NCI-H128 (cell line): ENCODE measurements around the gene KCNMA1.

ENCODE experiments used
- DNase-seq: peaks from one replicate; lab custom pipeline; 2025; ENCODE audit not compliant: unreplicated experiment; lab: John Stamatoyannopoulos, UW

Gene KCNMA1

DNA sequence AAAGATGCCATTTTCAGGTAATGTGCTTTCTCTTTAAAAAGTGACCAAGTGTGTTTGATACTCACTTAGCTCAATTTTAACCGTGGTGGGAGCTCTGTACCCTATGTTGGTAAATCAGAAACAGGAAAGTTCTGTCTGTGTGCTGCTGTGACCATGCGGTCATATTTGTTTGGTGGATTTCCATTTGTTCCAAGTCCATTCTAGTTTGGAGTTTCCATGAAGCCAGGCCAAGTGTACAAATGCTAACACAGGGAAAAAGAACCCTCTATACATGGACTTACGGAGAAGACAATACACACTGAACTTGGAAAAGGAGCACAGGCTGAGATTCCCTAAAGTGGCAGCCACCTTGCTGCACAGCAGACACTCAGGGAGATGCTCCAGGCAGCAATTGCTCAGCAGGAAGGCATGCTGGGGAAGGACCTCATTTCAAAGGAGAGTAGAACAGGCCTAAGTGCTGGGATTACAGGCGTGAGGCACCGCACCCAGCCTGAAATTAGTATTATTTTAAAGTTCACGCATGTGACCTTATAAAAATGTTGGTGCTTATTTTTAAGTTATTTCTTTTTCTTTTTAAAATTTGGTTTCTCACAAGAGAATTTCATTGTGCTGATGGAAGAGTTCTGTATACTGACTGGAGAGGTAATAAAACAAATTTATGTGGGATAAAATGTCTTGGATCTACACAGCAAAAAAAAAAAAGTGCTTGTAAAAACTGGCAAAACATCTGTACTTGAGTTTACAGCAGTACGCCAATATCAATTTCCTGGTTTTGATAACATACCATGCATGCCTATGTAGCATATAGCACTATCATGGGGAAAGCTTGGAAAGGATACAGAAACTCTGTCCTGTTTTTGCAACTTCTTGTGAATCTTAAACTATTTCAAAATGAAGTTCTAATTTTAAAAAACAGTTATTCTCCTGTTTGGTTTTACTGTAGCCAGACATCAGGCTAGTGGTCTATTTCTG lies 436.2 kb downstream of the KCNMA1 start:
- no peak for DNase-seq

DNA sequence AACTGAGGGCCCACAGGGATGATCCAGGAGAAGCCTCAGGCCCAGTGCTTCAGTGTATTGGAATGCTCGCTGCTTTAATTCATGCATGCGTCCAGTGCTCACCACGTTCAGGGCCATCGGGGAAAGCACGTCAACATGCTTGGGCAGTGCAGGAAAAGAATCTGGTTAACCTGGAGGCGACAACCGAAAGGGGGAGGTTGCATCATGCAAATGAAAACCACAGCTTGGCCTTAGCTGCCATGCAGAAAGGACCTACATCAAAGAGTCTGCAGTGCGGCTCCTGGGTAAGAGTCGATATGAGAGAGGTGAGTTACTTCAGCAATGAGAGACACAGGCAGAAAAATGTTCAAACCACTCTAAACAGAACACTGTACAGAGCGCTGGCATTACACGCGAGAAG lies 440.1 kb downstream of the KCNMA1 start:
- no peak for DNase-seq

DNA sequence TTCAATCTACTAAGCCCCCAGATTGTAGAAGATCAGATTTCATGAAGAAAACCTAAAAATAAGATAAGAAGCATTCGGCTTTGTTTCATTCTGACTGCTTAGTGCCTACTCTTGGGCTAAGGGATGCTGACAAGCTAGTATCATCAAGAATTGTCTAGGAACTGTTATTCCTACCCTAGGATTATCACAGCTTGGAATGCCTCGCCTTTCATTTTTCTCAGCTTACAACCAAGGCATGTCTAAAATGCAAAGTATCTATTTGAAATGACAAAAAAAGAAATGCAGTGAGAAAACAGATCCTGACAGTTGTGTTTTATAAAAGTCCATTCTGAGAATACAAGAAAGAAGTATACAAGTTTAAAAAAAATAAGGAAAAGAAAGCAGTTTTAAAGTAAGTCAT lies 441.0 kb downstream of the KCNMA1 start:
- no peak for DNase-seq

DNA sequence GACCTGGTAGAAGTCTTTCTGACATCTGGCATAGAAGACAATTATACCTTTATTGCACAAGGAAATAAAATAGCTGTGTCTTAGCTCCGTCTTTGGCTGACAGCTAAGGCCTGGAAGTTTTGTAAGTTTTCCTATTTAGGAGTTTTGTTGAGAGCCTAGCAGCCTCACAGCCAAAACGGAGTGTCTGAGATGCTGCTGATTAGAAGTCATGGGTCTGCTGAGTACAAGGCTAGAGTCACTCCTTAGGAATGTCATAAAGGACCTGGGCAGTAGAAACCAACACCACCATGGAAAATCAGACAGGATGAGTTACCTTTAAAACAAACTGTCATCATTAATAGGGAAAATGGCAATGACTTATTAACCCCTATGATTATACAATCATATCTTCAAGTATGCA lies 442.5 kb downstream of the KCNMA1 start:
- DNase-seq: no peak

DNA sequence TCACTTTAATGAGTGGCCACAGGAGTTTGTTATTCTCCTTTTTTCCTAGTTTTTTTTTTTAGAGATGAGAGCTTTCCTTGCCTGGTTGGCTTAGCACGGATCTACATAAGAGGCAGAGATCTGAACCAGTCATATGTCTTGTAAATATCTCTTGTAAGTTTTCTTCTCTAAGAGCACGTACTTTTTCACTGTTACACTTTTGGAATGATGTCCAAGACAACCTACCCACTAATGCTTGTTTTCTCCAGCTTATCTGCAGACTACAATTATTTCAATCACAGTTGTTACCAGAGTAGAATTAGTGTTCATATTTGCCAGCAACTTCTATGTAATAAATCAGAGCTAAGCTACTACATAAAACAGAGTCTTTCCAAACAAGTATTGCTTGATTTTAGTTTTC lies 444.6 kb downstream of the KCNMA1 start:
- DNase-seq: no peak

DNA sequence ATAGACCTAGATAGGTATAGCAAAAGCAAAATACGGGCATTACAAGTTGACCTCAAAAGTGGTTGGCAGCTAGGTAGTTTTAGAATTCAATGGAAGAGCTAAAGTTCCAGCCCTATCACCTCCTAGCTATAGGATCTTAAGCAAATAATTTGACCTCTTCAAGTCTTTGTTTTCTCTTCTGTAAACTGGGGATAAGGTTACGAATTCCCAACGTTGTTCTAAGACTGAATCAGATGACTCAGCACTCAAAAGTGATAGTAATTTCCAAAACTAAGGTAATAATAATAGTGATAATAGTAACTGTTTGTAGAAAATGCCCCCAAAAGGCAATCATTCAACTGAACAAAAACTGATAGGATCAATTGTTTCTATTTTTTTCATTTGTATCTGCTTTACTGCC lies 445.2 kb downstream of the KCNMA1 start:
- no peak for DNase-seq

DNA sequence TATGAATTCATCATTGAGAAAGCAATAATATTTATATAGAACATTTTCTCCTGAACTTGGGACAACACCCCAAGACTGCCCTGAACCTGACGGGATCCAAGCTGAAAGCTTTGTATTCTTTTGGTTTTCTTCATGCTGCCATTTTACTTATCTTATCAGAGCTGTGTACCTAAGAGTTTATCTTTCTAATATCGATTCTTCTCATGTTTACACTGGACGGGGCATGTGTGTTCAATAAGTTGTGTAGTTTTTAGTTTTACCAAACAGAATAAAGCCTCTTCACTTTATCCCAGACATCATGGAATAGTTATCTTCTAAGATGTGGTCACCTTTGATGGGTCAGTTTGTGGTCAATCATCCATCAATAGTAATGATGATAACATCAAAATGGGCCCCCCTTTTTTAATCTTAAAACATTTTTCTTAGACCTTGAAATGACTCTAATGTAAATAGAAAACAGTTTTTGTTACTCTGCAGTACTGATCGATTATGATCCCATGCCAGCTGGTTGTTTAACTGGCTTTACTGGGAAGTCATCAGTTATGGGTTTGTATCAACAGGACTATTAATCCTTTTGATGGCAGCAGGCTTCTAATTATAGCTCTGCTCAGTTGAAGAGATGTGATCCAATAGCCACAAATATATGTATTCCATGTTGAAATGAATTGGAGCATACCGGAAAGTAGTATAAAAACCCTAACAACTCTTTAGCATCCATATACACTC lies 446.1 kb downstream of the KCNMA1 start:
- no peak for DNase-seq

DNA sequence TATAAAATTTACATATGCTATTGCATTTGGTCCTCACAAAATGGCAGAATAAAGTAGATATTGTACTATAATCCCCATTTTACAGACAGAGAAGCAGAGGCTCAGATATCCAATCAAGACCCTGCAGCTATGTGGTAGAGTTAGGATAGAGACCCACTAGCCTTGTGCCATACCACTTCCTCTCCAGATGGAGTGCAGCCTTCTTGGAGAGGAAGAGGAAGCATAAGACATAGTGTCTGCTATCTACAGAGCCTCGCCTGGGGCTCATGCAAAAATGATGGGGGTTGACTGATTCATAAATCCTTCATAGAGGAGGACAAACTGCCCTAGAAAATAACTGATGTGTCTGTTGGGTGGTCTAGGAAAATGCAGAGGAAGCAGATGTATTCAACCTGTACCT lies 447.3 kb downstream of the KCNMA1 start:
- DNase-seq: no peak

DNA sequence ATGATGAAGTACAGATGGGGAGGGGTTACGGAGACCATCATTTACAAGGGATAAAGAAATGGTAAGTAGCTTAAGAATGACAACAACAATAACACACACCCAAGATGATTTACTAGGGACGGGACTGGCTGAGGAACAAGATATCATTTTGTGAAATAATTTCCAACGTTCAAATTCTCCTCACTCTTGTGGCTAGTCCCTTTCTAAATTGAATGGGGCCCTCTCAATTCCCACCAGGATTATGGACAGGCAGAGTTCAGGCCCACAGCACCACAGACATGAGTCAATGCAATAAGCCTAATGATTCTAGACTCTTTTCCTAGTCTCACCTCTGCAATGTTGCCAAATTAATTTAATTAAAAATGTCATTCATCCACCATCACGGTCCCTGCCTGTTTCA lies 448.1 kb downstream of the KCNMA1 start:
- DNase-seq: no peak

DNA sequence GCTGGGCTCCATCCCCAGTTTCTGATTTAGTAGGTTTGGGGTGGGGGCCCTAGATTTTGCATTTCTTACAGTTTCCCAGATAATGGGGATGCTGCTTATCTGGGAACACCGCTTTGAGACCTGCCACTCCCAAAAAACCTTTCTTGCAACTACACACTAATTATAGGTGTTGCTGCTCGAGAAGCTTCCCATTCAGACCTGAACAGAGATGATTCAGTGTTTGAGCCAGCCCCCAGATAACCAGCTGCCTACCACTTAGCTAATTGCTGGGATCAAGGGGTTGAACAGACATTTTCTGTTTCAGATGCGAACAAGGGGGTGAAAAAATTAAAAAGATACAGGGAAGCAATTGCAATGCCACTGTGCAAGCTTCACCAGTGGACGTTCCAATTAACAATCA lies 448.5 kb downstream of the KCNMA1 start:
- no peak for DNase-seq

DNA sequence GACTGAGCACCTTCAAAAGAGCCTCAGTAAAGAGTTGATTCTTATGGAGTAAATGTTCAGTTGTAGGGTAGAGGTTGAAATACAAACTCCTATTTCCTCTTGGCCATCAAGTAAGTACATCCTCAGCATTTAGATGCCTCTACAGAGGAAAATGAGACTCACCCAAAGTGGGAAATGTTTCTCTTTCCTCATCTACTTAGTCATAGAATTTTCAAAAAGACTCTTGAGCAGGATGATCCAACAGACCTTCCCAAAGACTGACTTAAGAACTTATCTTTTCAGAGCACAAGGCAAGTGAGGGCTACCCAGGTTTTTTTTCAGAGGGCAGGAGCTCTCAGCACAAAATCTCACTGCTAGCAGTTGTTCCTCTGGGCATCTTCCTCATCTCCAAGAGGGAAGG lies 449.1 kb downstream of the KCNMA1 start:
- no peak for DNase-seq

DNA sequence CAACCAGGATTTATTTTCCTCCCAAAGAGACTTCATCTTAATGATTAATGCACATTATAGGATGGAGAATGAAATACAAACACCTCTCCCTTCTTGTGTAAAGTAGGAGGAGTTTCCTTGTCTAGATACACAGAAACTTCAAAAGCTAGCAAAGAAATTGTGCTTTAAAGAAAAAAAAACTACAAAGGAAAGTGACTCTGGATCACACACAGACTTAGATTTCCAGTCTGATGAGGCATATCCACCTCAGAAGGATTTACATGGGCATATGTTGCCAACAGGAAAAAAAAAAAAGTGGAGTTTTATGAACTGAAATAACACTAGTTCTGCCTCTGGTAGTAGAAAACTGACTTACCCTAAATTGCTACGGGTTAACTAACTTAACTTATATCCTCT lies 449.6 kb downstream of the KCNMA1 start:
- no peak for DNase-seq

DNA sequence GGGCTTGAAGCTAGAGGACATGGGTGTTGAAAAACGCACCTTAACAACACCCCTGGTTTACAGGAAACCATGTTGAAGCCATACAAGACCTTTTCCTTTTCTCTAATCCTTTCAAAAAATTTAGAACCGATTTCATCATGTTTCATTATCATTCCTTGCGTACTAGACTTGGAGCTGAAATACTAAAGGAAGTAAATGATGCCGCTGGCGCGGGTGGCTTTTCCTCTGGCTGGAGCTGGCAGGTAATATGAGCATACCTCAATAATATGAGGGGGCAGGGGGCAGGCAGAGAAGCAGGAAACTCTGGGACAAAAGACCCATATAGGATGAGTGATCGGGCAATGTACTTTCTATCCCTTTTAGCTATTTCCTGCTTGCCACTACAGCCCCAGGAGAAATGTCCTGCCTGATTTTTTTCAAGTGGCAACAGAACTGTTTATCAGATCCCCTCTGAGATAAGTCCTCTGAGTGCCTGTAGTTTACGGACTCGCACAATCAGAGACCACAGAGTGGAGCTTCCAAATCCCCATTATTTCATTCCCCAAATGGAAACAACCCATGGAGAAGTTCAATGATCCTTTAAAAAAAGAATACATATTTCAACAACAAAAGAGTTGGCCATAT lies 450.1 kb downstream of the KCNMA1 start:
- DNase-seq: no peak

DNA sequence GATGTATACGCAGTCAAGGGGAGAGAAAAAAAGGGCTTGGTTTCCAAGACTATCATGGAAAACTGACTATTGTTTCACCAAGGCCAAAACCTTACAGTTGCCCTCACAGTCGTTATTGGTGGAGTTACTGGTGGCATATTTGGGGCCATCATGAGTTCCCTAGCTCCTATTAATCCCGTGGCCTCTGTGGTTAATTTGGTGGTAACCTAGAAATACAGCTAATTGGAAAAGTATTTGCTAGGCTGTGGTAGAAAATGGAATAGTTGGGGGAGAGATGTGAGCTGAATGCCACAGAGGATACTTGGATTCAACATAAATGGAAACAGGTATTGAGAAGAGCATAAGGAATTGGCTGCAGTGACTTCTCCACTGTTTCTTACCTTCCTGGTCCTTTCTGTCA lies 450.7 kb downstream of the KCNMA1 start:
- no peak for DNase-seq

DNA sequence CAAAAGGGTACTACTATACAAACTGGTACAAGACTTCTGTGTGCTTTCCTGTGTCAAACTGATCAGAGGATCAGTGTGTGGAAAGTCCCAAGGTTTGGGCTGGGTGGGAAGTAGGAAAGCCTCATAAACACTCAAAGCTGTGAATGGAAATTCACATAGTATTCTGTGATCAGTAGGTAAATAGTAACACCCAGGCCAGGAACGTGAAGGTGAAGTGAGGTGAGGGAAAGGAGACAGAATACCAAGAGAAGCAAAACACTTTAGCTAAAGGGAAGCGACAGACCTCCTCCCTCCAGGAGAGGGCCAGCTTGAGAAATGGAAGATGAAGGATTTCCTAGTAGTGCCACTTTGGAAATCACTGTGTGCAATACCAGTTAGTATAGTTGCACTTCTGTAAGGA lies 451.9 kb downstream of the KCNMA1 start:
- DNase-seq: no peak

DNA sequence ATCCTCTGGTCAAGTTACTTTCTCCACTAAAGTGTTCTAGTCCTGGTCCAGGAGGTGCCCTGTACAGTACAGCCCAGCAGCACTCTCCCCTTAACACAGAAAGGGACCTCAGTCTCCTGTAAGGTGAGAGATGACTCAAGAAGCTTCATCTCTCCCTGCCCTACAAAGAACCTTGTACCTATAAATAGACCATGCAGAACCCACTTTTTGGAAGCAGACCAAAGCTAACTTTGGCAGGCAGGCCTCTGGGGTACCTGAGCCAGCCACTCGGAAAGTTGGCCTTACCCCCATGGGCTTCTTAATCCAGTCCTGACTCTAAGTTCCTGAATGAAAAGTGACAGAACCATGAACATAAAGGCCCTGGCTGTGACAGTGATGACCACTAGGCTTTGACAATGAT lies 454.8 kb downstream of the KCNMA1 start:
- DNase-seq: no peak

DNA sequence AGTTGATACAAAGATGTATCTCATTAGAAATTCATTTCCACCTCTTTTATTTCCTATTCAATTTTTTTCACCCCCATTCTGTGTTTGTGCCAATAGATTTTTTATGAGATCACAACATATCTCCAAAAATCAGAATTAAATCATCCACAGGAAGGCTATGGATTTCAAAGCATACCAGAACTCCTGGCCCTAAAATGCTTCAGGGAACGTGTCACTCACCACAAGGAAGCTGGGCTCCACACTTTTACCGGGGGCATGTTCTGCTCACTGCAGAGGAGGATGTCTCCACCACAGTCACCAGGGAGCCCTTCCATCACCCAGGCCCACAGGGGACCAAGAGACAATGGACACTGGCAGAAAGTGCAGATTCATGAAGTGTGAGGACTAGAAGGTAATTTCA lies 456.8 kb downstream of the KCNMA1 start:
- DNase-seq: no peak

DNA sequence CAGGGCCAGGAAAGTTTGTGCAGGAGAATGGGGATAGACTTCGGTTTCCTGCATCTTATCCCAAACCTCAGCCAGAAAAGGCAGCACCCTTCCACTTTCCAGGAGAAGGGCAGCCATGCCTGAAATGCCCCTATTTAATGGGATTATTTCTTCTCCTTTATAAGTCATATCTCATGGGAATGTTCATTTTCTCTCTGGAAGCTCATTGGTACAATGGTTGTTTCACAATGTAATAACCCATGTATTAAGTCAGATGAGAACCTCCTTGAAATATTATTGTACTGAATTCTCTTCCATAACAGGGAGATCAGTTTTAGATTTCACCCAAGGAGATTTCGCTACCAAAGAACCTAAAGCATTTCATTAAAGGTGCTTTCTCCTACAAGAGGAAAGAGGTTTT lies 457.5 kb downstream of the KCNMA1 start:
- no peak for DNase-seq

DNA sequence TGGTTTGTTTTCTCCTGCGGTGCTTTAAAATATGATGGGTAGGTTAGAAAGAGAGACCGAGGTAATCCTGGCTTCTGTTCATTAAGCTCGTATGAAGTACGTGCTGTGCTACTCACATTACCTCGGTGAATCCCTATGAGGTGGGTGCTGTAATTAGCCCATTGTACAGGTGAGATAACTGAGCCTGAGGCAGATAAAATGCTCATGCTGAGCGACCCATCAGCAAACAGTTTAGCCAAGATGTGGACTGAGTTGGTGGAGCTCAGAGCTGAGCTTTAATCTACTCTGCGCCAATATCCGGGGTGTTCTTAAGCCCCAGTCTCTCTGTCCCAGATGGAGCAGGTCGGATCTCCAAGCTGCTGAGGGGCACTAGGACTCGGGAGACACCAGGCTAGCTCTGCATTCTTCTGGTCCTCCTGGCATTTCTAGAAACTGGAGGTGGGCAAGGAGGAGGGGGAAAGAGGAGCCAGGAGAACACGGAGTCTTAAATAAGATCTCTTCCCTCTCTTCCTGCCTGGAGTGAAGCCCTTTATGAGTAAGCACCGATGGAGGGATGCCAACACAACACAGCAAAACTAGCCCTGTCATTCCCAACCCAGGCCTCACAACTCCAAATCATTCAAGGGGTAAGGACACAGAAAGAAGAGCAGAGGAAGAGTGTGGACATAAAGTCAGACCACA lies 458.5 kb downstream of the KCNMA1 start:
- no peak for DNase-seq

DNA sequence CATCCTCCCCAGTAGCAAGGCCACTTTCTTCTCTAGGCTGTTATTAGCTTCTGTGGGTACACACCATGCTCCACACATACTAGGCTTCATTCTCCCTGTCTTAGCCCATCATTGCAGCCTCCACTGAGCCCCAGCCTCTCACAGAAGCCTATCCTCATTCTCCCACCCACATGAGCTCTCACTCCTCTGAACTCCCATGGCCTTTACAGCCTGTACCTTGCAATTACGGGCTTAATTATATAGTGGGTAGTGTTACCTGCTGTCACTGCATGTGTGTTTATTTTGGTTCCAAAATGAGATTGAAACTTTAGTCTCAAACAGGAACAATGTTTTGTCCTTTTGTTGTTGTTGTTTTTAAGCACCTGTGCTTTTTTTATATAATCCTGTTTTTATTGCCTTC lies 460.0 kb downstream of the KCNMA1 start:
- DNase-seq: no peak

DNA sequence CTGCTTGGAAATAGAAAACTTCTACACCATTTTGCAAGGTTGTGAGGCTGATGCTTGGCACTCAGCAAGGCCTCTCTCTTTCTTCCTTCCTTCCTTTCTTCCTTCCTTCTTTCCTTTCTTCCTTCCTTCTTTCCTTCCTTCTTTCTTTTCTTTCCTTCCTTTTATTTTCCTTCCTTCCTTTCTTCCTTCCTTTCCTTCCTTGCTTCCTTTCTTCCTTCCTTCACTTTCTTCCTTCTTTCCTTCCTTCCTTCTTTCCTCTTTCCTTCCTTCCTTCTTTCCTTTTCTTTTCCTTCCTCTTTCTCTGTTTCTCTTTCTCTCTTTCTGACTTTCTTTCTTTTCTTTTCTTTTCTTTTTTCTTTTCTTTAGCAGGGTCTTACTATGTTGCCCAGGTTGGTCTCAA lies 460.4 kb downstream of the KCNMA1 start:
- DNase-seq: no peak
